Measurements from ENCODE around the gene CATSPER4. TPM values are rescaled to one million over a fixed set of nuclear protein-coding genes. Genes with fewer than 3 reads are reported as not detected.

CATSPER4 gene
- total RNA-seq, 2 experiments from 2014 or later = not detected

Other genes starting within 250 kb of the CATSPER4 start
- 1 to 10 TPM; 6.6 to 7.9 TPM for gene PAFAH2, start 192.5 kb upstream of the CATSPER4 start, total RNA-seq
- not detected for gene EXTL1, start 168.8 kb upstream of the CATSPER4 start, total RNA-seq
- gene SLC30A2, start 144.5 kb upstream of the CATSPER4 start, total RNA-seq = not detected
- not detected for gene TRIM63, start 123.0 kb upstream of the CATSPER4 start, total RNA-seq
- gene PDIK1L, start 78.8 kb upstream of the CATSPER4 start, total RNA-seq = 10 to 100 TPM; 12.3 to 13.0 TPM
- not detected for gene FAM110D, start 31.5 kb upstream of the CATSPER4 start, total RNA-seq
- not detected for gene C1orf232, start 21.6 kb upstream of the CATSPER4 start, total RNA-seq
- gene ZNF593, start 20.7 kb upstream of the CATSPER4 start, total RNA-seq = 10 to 100 TPM; 44.6 to 56.3 TPM
- gene ZNF593OS, start 18.8 kb upstream of the CATSPER4 start, total RNA-seq = not detected
- 1 to 10 TPM; 3.0 to 3.2 TPM for gene CNKSR1, start 13.1 kb upstream of the CATSPER4 start, total RNA-seq
- gene CEP85, start 43.6 kb downstream of the CATSPER4 start, total RNA-seq = 10 to 100 TPM; 31.1 to 31.9 TPM
- 100 to 1,000 TPM; 267 to 381 TPM for gene SH3BGRL3, start 89.5 kb downstream of the CATSPER4 start, total RNA-seq
- 10 to 100 TPM; 19.4 to 22.2 TPM for gene UBXN11, start 116.0 kb downstream of the CATSPER4 start, total RNA-seq
- gene CD52, start 127.4 kb downstream of the CATSPER4 start, total RNA-seq = 100 to 1,000 TPM; 216 to 217 TPM
- 1 to 10 TPM; 1.5 to 1.6 TPM for gene CRYBG2, start 163.5 kb downstream of the CATSPER4 start, total RNA-seq
- not detected for gene ZNF683, start 182.1 kb downstream of the CATSPER4 start, total RNA-seq
- not detected for gene LIN28A, start 220.2 kb downstream of the CATSPER4 start, total RNA-seq
- 10 to 100 TPM; 34.1 to 40.7 TPM for gene DHDDS, start 241.7 kb downstream of the CATSPER4 start, total RNA-seq

Data from activated CD4-positive, alpha-beta T cell treated with anti-CD3 and anti-CD28 coated beads for 36 hours (primary cell).